D721Med (cell line): ENCODE results near the gene HSP90AB1.

Source experiments
- DNase-seq: peaks from one replicate; pipeline ENCODE4 v3.0.0; 2011; ENCODE audit warnings: low spot score; ENCODE audit not compliant: insufficient read length
- FAIRE-seq: peaks from 2 replicates; lab custom pipeline; 2011; peaks lifted over from hg19 to GRCh38; lab: Jason Lieb, UNC
- CTCF ChIP-seq: IDR thresholded peaks from 2 replicates; pipeline ENCODE4 v1.5.1; 2012; ENCODE audit warnings: mild to moderate bottlenecking, control low read depth; ENCODE audit not compliant: insufficient read depth; ENCODE audit errors: missing control alignments

The HSP90AB1 gene

DNA sequence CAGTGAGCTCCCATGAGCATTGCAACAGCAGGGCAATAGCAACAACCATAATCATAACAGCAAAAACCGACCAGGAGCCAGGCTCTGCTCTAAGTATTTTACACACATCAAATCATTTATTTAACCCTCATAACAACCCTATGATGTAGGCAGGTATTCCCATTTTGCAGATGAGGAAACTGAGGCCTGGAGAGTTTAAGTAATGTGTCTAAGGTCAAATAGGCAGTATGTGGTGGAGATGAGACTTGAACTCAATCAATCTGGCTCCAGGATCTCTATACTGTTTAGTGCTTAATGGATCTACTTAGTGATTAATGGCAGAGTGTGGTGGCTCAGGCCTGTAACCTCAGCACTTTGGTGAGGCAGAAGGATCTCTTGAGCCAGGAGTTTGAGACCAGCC lies 26.7 kb downstream of the HSP90AB1 start:
- DNase-seq (no peak), FAIRE-seq (no peak)
- no peak for TF ChIP-seq CTCF

GRCh38 chr6:44275271-44275748 lies 28.4 kb downstream of the HSP90AB1 start:
- TF ChIP-seq CTCF, result no peak
- no peak for DNase-seq
- no peak for FAIRE-seq

DNA sequence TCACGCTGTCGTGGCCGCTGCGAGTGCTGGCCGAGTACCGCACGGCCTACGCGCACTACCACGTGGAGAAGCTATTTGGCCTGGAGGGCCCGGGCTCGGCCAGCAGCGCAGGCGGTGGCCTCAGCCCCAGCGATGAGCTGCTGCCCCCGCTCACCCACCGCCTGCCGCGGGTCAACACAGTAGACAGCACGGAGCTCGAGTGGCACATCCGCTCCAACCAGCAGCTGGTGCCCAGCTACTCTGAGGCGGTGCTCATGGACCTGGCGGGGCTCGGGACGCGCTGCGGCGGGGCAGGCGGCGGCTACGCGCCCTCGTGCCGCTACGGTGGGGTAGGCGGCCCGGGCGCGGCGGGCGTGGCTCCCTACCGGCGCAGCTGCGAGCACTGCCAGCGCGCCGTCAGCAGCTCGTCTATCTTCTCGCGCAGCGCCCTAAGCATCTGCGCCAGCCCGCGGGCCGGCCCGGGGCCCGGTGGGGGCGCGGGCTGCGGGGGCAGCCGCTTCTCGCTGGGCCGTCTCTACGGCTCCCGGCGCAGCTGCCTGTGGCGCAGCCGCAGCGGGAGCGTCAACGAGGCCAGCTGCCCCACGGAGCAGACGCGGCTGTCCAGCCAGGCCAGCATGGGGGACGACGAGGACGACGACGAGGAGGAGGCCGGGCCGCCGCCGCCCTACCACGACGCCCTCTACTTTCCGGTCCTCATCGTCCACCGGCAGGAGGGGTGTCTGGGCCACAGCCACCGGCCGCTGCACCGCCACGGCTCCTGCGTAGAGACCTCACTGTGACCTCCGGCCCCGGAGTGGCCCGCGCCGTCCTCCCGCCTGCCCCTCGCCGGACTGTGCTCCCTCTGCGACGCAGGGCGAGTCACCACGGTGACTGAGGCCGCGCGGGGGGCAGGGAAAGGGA lies 29.1 kb downstream of the HSP90AB1 start:
- FAIRE-seq (no peak), DNase-seq (no peak)
- no peak for TF ChIP-seq CTCF

- no peak for FAIRE-seq
- no peak for TF ChIP-seq CTCF
- DNase-seq, result no peak
Measured at GRCh38 chr6:44276667-44277640, 30.1 kb downstream of the HSP90AB1 start.

DNA sequence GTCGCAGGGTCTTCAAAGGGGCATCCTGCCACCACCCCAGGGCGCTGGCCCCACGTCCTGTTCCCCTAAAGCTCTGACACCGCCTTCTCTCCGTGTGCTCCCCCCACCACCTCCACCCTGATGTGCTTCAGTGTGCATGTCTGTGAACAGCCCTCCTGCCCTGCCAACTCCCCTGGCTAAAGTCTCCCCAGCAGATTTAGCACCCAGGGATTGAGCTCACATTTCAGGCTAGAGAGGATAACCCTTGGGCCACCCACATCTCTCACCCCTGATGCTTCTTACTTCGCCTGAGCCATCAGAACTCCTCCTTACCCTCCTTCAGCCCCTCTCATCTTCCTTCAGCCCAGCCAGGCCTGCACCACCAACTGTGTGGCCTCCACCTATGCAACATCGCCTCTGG lies 30.9 kb downstream of the HSP90AB1 start:
- FAIRE-seq, result no peak
- no peak for TF ChIP-seq CTCF

GRCh38 chr6:44278315-44278714 lies 31.4 kb downstream of the HSP90AB1 start:
- no peak for TF ChIP-seq CTCF
- DNase-seq (no peak), FAIRE-seq (no peak)

More for the DNA sequence above, 30.9 kb downstream of the HSP90AB1 start:
- no peak for DNase-seq
